Activated B cell treated with CpG ODN at 0.5 μM for 24 hours (primary cell): Measurements from ENCODE around the gene PLA2R1. TPM values are rescaled to one million over a fixed set of nuclear protein-coding genes. Genes with fewer than 3 reads are reported as not detected.

ENCODE experiments used
- ATAC-seq: fragments of 200-7000 bp; cut with Tn5 transposase; one replicate; pipeline ENCODE4 v1.10.0; 2021; ENCODE audit warnings: low read depth, mild to moderate bottlenecking, moderate library complexity
- CTCF ChIA-PET: fragments of 350-600 bp; sonication (Branson Sonifier 250); formaldehyde crosslinking; loops from one replicate; lab custom pipeline; 2021; ENCODE audit warnings: antibody characterized with exemption; lab: Charles Lee
- POLR2A ChIA-PET: fragments of 350-600 bp; sonication (Branson Sonifier 250); formaldehyde crosslinking; loops from one replicate; lab custom pipeline; 2021; ENCODE audit warnings: antibody characterized with exemption; lab: Charles Lee
- DNase-seq: peaks from one replicate; pipeline ENCODE4 v3.0.0; 2022
- H3K27ac Mint-ChIP-seq: one replicate; pipeline ENCODE4 v1.8.0; 2020; ENCODE audit warnings: mixed read lengths
- H3K27me3 Mint-ChIP-seq: one replicate; pipeline ENCODE4 v1.8.0; 2021; ENCODE audit warnings: mixed read lengths
- H3K36me3 Mint-ChIP-seq: one replicate; pipeline ENCODE4 v1.8.0; 2021; ENCODE audit warnings: low read depth, mixed read lengths
- H3K4me1 Mint-ChIP-seq: one replicate; pipeline ENCODE4 v1.8.0; 2021; ENCODE audit warnings: mixed read lengths
- H3K4me3 Mint-ChIP-seq: one replicate; pipeline ENCODE4 v1.8.0; 2020; ENCODE audit warnings: mild to moderate bottlenecking, mixed read lengths
- H3K9me3 Mint-ChIP-seq: one replicate; pipeline ENCODE4 v1.8.0; 2020; ENCODE audit warnings: mixed read lengths
- intact Hi-C: fragments of 100-400 bp; cut with micrococcal nuclease; formaldehyde crosslinking; loops from one replicate; pipeline ENCODE4 v1.15.1; 2024
- total RNA-seq: library from RNA; stranded (reverse); gene quantifications from 2 replicates; pipeline ENCODE4 v1.2.3, GENCODE V29; 2022
- TF ChIP-seq, protein P1 (sequence below): fragments of 200-600 bp; IDR thresholded peaks from one replicate; pipeline ENCODE4 v1.8.0; 2022; ENCODE audit warnings: antibody characterized with exemption, mild to moderate bottlenecking

Gene PLA2R1
- total RNA-seq, 1 donor from 2014 or later, result not detected

GRCh38 chr2:159933727-159934049, 128.7 kb downstream of the PLA2R1 start:
- Mint-ChIP-seq H3K27me3 (no peaks in the 10 kb centered on the region), H3K9me3 (peaks cover under 1% of the 10 kb centered on the region), H3K27ac (peak overlapping the region; percentile 74), H3K4me3 (peak overlapping the region; percentile 60), H3K4me1 (peaks cover 41% of the 10 kb centered on the region), H3K36me3 (no peaks in the 10 kb centered on the region)
- CTCF ChIA-PET, result interaction anchor here (1.0 kb wide), 1 partner anchor 13 kb away, joined by 3 read pairs; no protein-coding TSS in a partner anchor
- ATAC-seq (peak; percentile 57), DNase-seq (no peak)
- TF ChIP-seq, protein P1, sequence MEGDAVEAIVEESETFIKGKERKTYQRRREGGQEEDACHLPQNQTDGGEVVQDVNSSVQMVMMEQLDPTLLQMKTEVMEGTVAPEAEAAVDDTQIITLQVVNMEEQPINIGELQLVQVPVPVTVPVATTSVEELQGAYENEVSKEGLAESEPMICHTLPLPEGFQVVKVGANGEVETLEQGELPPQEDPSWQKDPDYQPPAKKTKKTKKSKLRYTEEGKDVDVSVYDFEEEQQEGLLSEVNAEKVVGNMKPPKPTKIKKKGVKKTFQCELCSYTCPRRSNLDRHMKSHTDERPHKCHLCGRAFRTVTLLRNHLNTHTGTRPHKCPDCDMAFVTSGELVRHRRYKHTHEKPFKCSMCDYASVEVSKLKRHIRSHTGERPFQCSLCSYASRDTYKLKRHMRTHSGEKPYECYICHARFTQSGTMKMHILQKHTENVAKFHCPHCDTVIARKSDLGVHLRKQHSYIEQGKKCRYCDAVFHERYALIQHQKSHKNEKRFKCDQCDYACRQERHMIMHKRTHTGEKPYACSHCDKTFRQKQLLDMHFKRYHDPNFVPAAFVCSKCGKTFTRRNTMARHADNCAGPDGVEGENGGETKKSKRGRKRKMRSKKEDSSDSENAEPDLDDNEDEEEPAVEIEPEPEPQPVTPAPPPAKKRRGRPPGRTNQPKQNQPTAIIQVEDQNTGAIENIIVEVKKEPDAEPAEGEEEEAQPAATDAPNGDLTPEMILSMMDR, result no peak
- POLR2A ChIA-PET, result interaction anchor here (1.4 kb wide), 1 partner anchor 29 kb away, joined by 6 read pairs; the partner anchor contains the start of gene LY75
- intact Hi-C loops, result no loop called here

DNA sequence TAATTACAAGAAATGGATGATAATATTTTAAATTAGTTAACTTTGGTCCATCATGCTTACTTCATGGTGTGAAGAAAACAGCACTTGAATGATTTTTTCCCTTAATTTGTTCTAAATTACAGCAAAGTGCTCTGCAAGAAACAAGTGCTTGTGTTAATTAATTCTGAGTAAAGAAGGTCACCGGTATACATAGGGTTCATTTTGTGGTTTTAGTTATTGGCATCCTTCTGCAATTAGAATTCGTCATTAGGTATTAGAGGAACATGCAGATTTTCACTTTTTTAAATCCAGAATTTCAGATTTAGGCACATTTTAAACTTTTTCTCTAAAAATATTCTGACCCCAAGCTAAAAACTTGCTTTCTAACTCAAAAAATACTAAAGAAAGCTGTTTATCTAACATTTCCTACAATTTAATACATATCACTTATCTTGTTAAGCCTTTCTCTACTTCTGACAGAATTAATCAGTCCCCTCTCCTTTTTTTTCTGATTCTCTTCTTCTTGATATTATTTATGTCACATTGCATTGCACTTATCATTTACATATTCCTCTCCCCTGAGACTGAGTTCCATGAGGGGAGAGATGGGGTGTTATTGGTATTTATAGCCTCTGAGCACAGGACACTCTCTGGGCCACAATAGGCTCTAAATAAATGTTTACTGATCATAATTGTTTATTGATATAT, 129.2 kb downstream of the PLA2R1 start:
- intact Hi-C loops, result no loop called here
- Mint-ChIP-seq H3K27ac (peak overlapping the region; percentile 74), H3K36me3 (no peaks in the 10 kb centered on the region), H3K4me1 (peaks cover 41% of the 10 kb centered on the region), H3K27me3 (no peaks in the 10 kb centered on the region), H3K4me3 (peak overlapping the region; percentile 60), H3K9me3 (peaks cover 4% of the 10 kb centered on the region)
- peak; percentile 25 for ATAC-seq
- DNase-seq, result no peak
- ChIA-PET POLR2A (interaction anchor here (1.4 kb wide), 1 partner anchor 29 kb away, joined by 6 read pairs; the partner anchor contains the start of gene LY75), CTCF (interaction anchor here (1.0 kb wide), 1 partner anchor 13 kb away, joined by 3 read pairs; no protein-coding TSS in a partner anchor)
- TF ChIP-seq, protein P1, result no peak

DNA sequence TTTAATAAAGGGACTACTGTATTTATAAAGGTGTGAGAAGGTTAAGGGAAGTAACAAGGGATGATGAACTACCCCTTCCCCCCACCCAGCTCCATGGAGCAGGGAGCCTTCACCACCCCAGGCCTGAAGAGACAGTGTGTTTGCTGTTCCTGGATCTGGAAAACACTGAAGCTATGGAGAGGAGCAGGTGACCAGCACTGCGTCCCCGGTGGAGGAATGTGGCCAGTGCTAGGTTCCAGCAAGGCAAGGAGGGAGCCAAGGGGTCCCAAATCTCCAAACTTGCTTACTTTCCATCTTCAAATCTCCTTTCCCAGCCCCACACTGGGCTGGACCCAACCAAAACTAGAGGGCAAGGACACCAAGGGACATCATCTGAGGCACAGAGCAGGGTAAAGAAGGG, 135.7 kb downstream of the PLA2R1 start:
- ATAC-seq, result no peak
- H3K4me1 Mint-ChIP-seq, result peaks cover 28% of the 10 kb centered on the region
- POLR2A ChIA-PET, result no interaction called here

GRCh38 chr2:159925975-159926374, 136.4 kb downstream of the PLA2R1 start:
- POLR2A ChIA-PET, result no interaction called here

More for the DNA sequence above, 135.7 kb downstream of the PLA2R1 start:
- Mint-ChIP-seq H3K27me3 (no peaks in the 10 kb centered on the region), H3K36me3 (no peaks in the 10 kb centered on the region), H3K4me3 (no peak overlapping the region), H3K9me3 (peaks cover 6% of the 10 kb centered on the region), H3K27ac (no peak overlapping the region)
- intact Hi-C loops, result no loop called here
- TF ChIP-seq, protein P1, result no peak
- CTCF ChIA-PET, result no interaction called here
- no peak for DNase-seq

GRCh38 chr2:159922563-159922962, 139.9 kb downstream of the PLA2R1 start:
- ChIA-PET CTCF (interaction anchor here (0.7 to 2.1 kb wide), 9 partner anchors 8 to 68 kb away, joined by 3 to 10 read pairs (median 4); no protein-coding TSS in a partner anchor), POLR2A (interaction anchor here (1.6 kb wide), 1 partner anchor 14 kb away, joined by 5 read pairs; no protein-coding TSS in a partner anchor)
- ATAC-seq (no peak), DNase-seq (no peak)
- H3K27ac Mint-ChIP-seq, result no peak overlapping the region
- H3K4me1 Mint-ChIP-seq, result peaks cover 35% of the 10 kb centered on the region
- intact Hi-C loops, result loop anchor here (1.0 to 5.0 kb wide), 3 partner anchors 43 to 1021 kb away; no protein-coding TSS in a partner anchor
- TF ChIP-seq, protein P1, result no peak
- no peaks in the 10 kb centered on the region for H3K36me3 Mint-ChIP-seq
- H3K9me3 Mint-ChIP-seq, result no peaks in the 10 kb centered on the region
- no peak overlapping the region for H3K4me3 Mint-ChIP-seq
- no peaks in the 10 kb centered on the region for H3K27me3 Mint-ChIP-seq

More at GRCh38 chr2:159925975-159926374, 136.4 kb downstream of the PLA2R1 start:
- no peak overlapping the region for H3K27ac Mint-ChIP-seq
- H3K36me3 Mint-ChIP-seq, result no peaks in the 10 kb centered on the region
- peaks cover 30% of the 10 kb centered on the region for H3K4me1 Mint-ChIP-seq
- H3K27me3 Mint-ChIP-seq, result no peaks in the 10 kb centered on the region
- ATAC-seq (no peak), DNase-seq (no peak)
- CTCF ChIA-PET, result interaction anchor here (1.4 kb wide), 1 partner anchor 19 kb away, joined by 3 read pairs; no protein-coding TSS in a partner anchor
- no peak overlapping the region for H3K4me3 Mint-ChIP-seq
- TF ChIP-seq, protein P1, result no peak
- H3K9me3 Mint-ChIP-seq, result peaks cover 6% of the 10 kb centered on the region
- intact Hi-C loops, result no loop called here
